ENCODE results near the gene EPB41L3.
"Not testable (repeated sequence)": the region's sequence is repeated elsewhere in the genome, so short reads cannot be mapped to it uniquely, and the experiment has no call there.

Gene EPB41L3

GRCh38 chr18:5534845-5535244, 9.0 kb downstream of the EPB41L3 start:
- DNase-seq (ENCODE audit: insufficient read length, low spot score) (no peak), FAIRE-seq (no peak)

- FAIRE-seq = no peak
Observed at GRCh38 chr18:5532066-5532465, 11.7 kb downstream of the EPB41L3 start.

GRCh38 chr18:5530629-5531178, 13.1 kb downstream of the EPB41L3 start:
- DNase-seq (ENCODE audit: insufficient read length, low spot score) (no peak), FAIRE-seq (no peak)

More at GRCh38 chr18:5532066-5532465, 11.7 kb downstream of the EPB41L3 start:
- DNase-seq (ENCODE audit: insufficient read length, low spot score) = no peak

GRCh38 chr18:5529471-5529870, 14.3 kb downstream of the EPB41L3 start:
- DNase-seq (ENCODE audit: insufficient read length, low spot score) (no peak), FAIRE-seq (no peak)

- FAIRE-seq (no peak), DNase-seq (ENCODE audit: insufficient read length, low spot score) (no peak)
Observed at GRCh38 chr18:5527603-5528002, 16.2 kb downstream of the EPB41L3 start.

- FAIRE-seq (no peak), DNase-seq (ENCODE audit: insufficient read length, low spot score) (no peak)
Observed at GRCh38 chr18:5524660-5525059, 19.1 kb downstream of the EPB41L3 start.

GRCh38 chr18:5521000-5521399, 22.8 kb downstream of the EPB41L3 start:
- DNase-seq (ENCODE audit: insufficient read length, low spot score) (no peak), FAIRE-seq (no peak)

GRCh38 chr18:5520464-5520863, 23.3 kb downstream of the EPB41L3 start:
- DNase-seq (ENCODE audit: insufficient read length, low spot score) (no peak), FAIRE-seq (no peak)

- FAIRE-seq = no peak
- no peak for DNase-seq (ENCODE audit: insufficient read length, low spot score)
Observed at GRCh38 chr18:5519448-5520298, 24.1 kb downstream of the EPB41L3 start.

GRCh38 chr18:5518899-5519371, 24.9 kb downstream of the EPB41L3 start:
- DNase-seq (ENCODE audit: insufficient read length, low spot score) = no peak
- no peak for FAIRE-seq

- DNase-seq (ENCODE audit: insufficient read length, low spot score) = no peak
- no peak for FAIRE-seq
Observed at GRCh38 chr18:5518179-5518770, 25.5 kb downstream of the EPB41L3 start.

GRCh38 chr18:5516841-5517240, 27.0 kb downstream of the EPB41L3 start:
- DNase-seq (ENCODE audit: insufficient read length, low spot score) (no peak), FAIRE-seq (no peak)

- no peak for FAIRE-seq
- DNase-seq (ENCODE audit: insufficient read length, low spot score) = no peak
Observed at GRCh38 chr18:5515011-5515784, 28.6 kb downstream of the EPB41L3 start.

- FAIRE-seq (no peak), DNase-seq (ENCODE audit: insufficient read length, low spot score) (no peak)
Observed at GRCh38 chr18:5513947-5514346, 29.9 kb downstream of the EPB41L3 start.

- no peak for DNase-seq (ENCODE audit: insufficient read length, low spot score)
- no peak for FAIRE-seq
Observed at GRCh38 chr18:5512176-5512575, 31.6 kb downstream of the EPB41L3 start.

GRCh38 chr18:5511541-5511940, 32.3 kb downstream of the EPB41L3 start:
- not testable (repeated sequence) for FAIRE-seq

GRCh38 chr18:5510135-5510846, 33.5 kb downstream of the EPB41L3 start:
- DNase-seq (ENCODE audit: insufficient read length, low spot score) (no peak), FAIRE-seq (no peak)

More at GRCh38 chr18:5511541-5511940, 32.3 kb downstream of the EPB41L3 start:
- DNase-seq (ENCODE audit: insufficient read length, low spot score) = not testable (repeated sequence)

GRCh38 chr18:5508821-5509220, 35.0 kb downstream of the EPB41L3 start:
- no peak for DNase-seq (ENCODE audit: insufficient read length, low spot score)
- no peak for FAIRE-seq

GRCh38 chr18:5507756-5508155, 36.0 kb downstream of the EPB41L3 start:
- FAIRE-seq = no peak

GRCh38 chr18:5506174-5506573, 37.6 kb downstream of the EPB41L3 start:
- DNase-seq (ENCODE audit: insufficient read length, low spot score) (no peak), FAIRE-seq (no peak)

More at GRCh38 chr18:5507756-5508155, 36.0 kb downstream of the EPB41L3 start:
- DNase-seq (ENCODE audit: insufficient read length, low spot score) = no peak

Measured in GM19239 (cell line).